Right cardiac atrium (tissue), 5 donors: ENCODE data around the gene CD99. TPM values are rescaled to one million over a fixed set of nuclear protein-coding genes. Genes with fewer than 3 reads are reported as not detected.
"Not testable (repeated sequence)": the region's sequence is repeated elsewhere in the genome, so short reads cannot be mapped to it uniquely, and the experiment has no call there.

Experiments used
- ATAC-seq, 2 donors: fragments of 200-7000 bp; cut with Tn5 transposase; one replicate each; pipeline versions ENCODE4 v1.8.0 to v1.9.1; 2020; ENCODE audit warnings: moderate library complexity in 2 of 2, mild to moderate bottlenecking in 1 of 2
- DNase-seq, 3 donors: peaks; one replicate each; pipeline ENCODE4 v3.0.0-alpha.2; 2020
- H3K27ac ChIP-seq: one replicate; pipeline ENCODE4 v1.5.1; 2013; ENCODE audit warnings: mild to moderate bottlenecking, low read length, control low read depth, moderate library complexity
- H3K27me3 ChIP-seq: one replicate; pipeline ENCODE4 v1.6.1; 2013; ENCODE audit not compliant: control insufficient read depth, insufficient read depth
- H3K4me1 ChIP-seq: one replicate; pipeline ENCODE4 v1.6.1; 2013; ENCODE audit warnings: low read length; ENCODE audit not compliant: control insufficient read depth, insufficient read depth
- H3K4me3 ChIP-seq: one replicate; pipeline ENCODE4 v1.5.1; 2013; ENCODE audit warnings: low read length, control low read depth
- H3K9me3 ChIP-seq: one replicate; pipeline ENCODE4 v1.6.1; 2013; ENCODE audit warnings: low read length; ENCODE audit not compliant: control insufficient read depth
- WGBS: extraction: QIAGEN DNeasy Blood & Tissue Kit; methylation state at CpG from one replicate; pipeline ENCODE4 v1.1.7; 2013; 5-methylcytosine and 5-hydroxymethylcytosine counted together
- intact Hi-C, 4 donors: fragments of 100-400 bp; cut with DNase I; formaldehyde crosslinking; loops; one replicate each; pipeline versions ENCODE4 v1.11.0 to v1.14.0; 2022 to 2023
- polyA plus RNA-seq: library from polyadenylated mRNA; stranded (reverse); fragments of 200-250 nt; gene quantifications from one replicate; pipeline ENCODE4 v1.2.3, GENCODE V29; 2013
- total RNA-seq, 4 donors: library from RNA; stranded (reverse); fragmentation: NEBNext Ultra II Directional; extraction: Animal tissue kit (Norgen Biotek cat#: 25700); gene quantifications; one replicate each; pipeline ENCODE4 v1.2.1, GENCODE V29; 2021
- donor health status: healthy with polysubstance abuse.
- donor health status: DM: no; HTN: yes; CAD: no.
- donor health status: DM: no; HTN: no; CAD: no.
- donor health status: DM: no; HTN: yes; CAD: no; lungs with severe emphysema.
- donor health status: DM: yes; HTN: yes; CAD: no.

The CD99 gene
- total and polyA plus RNA-seq, 5 donors, result 230 to 387 (median 337) TPM

- no peaks in the 10 kb centered on the region for H3K27me3 ChIP-seq
- H3K4me1 ChIP-seq, result peaks cover 26% of the 10 kb centered on the region
- intact Hi-C loops, result no loop called here
- H3K4me3 ChIP-seq, result no peak overlapping the region
- H3K27ac ChIP-seq, result no peak overlapping the region
- DNase-seq (no peak), ATAC-seq (no peak)
- no peaks in the 10 kb centered on the region for H3K9me3 ChIP-seq
- WGBS, result 89% methylated on average over 9 of the region's 9 CpGs
These were observed 21.3 kb downstream of the CD99 start for GRCh38 chrX:2712428-2712827.

- Histone ChIP-seq H3K9me3 (no peaks in the 10 kb centered on the region), H3K27ac (no peak overlapping the region), H3K27me3 (no peaks in the 10 kb centered on the region), H3K4me3 (no peak overlapping the region), H3K4me1 (peaks cover 19% of the 10 kb centered on the region)
- no peak for ATAC-seq
- intact Hi-C loops, result no loop called here
- 80% methylated on average over 13 of the region's 13 CpGs for WGBS
- no peak for DNase-seq
These were observed 22.1 kb downstream of the CD99 start for GRCh38 chrX:2712890-2713840.

GRCh38 chrX:2714551-2714950 lies 23.5 kb downstream of the CD99 start:
- Histone ChIP-seq H3K27ac (no peak overlapping the region), H3K27me3 (no peaks in the 10 kb centered on the region), H3K4me3 (no peak overlapping the region), H3K9me3 (no peaks in the 10 kb centered on the region), H3K4me1 (peaks cover 5% of the 10 kb centered on the region)
- WGBS, result 79% methylated on average over 6 of the region's 6 CpGs
- ATAC-seq (no peak), DNase-seq (no peak)
- intact Hi-C loops, result no loop called here

GRCh38 chrX:2715066-2715600 lies 24.0 kb downstream of the CD99 start:
- Histone ChIP-seq H3K27ac (no peak overlapping the region), H3K4me3 (no peak overlapping the region), H3K9me3 (no peaks in the 10 kb centered on the region), H3K4me1 (no peaks in the 10 kb centered on the region), H3K27me3 (no peaks in the 10 kb centered on the region)
- intact Hi-C loops, result no loop called here
- DNase-seq (no peak), ATAC-seq (no peak)
- WGBS, result 77% methylated on average over 11 of the region's 11 CpGs

GRCh38 chrX:2717312-2717711 lies 26.2 kb downstream of the CD99 start:
- no peaks in the 10 kb centered on the region for H3K9me3 ChIP-seq
- no peak overlapping the region for H3K4me3 ChIP-seq
- intact Hi-C loops, result no loop called here
- H3K27ac ChIP-seq, result no peak overlapping the region
- DNase-seq, result no peak
- no peak for ATAC-seq
- H3K4me1 ChIP-seq, result no peaks in the 10 kb centered on the region
- H3K27me3 ChIP-seq, result no peaks in the 10 kb centered on the region
- WGBS, result 67% methylated on average over 5 of the region's 5 CpGs

- no peaks in the 10 kb centered on the region for H3K9me3 ChIP-seq
- 87% methylated on average over 2 of the region's 2 CpGs for WGBS
- intact Hi-C loops, result no loop called here
These were observed 27.7 kb downstream of the CD99 start for GRCh38 chrX:2718821-2719220.

GRCh38 chrX:2719774-2720447 lies 28.8 kb downstream of the CD99 start:
- Histone ChIP-seq H3K4me1 (no peaks in the 10 kb centered on the region), H3K27ac (no peak overlapping the region), H3K27me3 (no peaks in the 10 kb centered on the region), H3K4me3 (no peak overlapping the region), H3K9me3 (no peaks in the 10 kb centered on the region)
- WGBS, result 97% methylated on average over 10 of the region's 10 CpGs
- intact Hi-C loops, result no loop called here
- ATAC-seq (no peak), DNase-seq (no peak)

More at GRCh38 chrX:2718821-2719220, 27.7 kb downstream of the CD99 start:
- H3K4me3 ChIP-seq, result no peak overlapping the region
- ATAC-seq (no peak), DNase-seq (no peak)
- H3K4me1 ChIP-seq, result no peaks in the 10 kb centered on the region
- no peak overlapping the region for H3K27ac ChIP-seq
- no peaks in the 10 kb centered on the region for H3K27me3 ChIP-seq

GRCh38 chrX:2723286-2723879 lies 32.3 kb downstream of the CD99 start:
- no peak for DNase-seq
- intact Hi-C loops, result no loop called here
- H3K27me3 ChIP-seq, result no peaks in the 10 kb centered on the region
- H3K4me3 ChIP-seq, result no peak overlapping the region
- ATAC-seq, result no peak
- H3K27ac ChIP-seq, result no peak overlapping the region
- WGBS, result 91% methylated on average over 20 of the region's 20 CpGs
- no peaks in the 10 kb centered on the region for H3K4me1 ChIP-seq
- no peaks in the 10 kb centered on the region for H3K9me3 ChIP-seq

GRCh38 chrX:2727264-2727663 lies 36.2 kb downstream of the CD99 start:
- WGBS, result 96% methylated on average over 11 of the region's 11 CpGs
- intact Hi-C loops, result not testable (repeated sequence)

GRCh38 chrX:2732076-2732475 lies 41.0 kb downstream of the CD99 start:
- no peaks in the 10 kb centered on the region for H3K27me3 ChIP-seq
- 77% methylated on average over 9 of the region's 9 CpGs for WGBS
- DNase-seq (no peak), ATAC-seq (no peak)
- no peaks in the 10 kb centered on the region for H3K4me1 ChIP-seq
- no peaks in the 10 kb centered on the region for H3K9me3 ChIP-seq
- H3K27ac ChIP-seq, result no peak overlapping the region
- intact Hi-C loops, result no loop called here
- no peak overlapping the region for H3K4me3 ChIP-seq

More at GRCh38 chrX:2727264-2727663, 36.2 kb downstream of the CD99 start:
- not testable (repeated sequence) for ATAC-seq, H3K27ac ChIP-seq, H3K4me3 ChIP-seq, H3K27me3 ChIP-seq, DNase-seq, H3K4me1 ChIP-seq, H3K9me3 ChIP-seq

GRCh38 chrX:2732649-2733048 lies 41.6 kb downstream of the CD99 start:
- ATAC-seq (no peak), DNase-seq (no peak)
- intact Hi-C loops, result no loop called here
- H3K27ac ChIP-seq, result no peak overlapping the region
- H3K9me3 ChIP-seq, result no peaks in the 10 kb centered on the region
- H3K27me3 ChIP-seq, result no peaks in the 10 kb centered on the region
- H3K4me1 ChIP-seq, result no peaks in the 10 kb centered on the region
- H3K4me3 ChIP-seq, result no peak overlapping the region
